H9 (cell line): ENCODE measurements around the gene BEGAIN. TPM values are rescaled to one million over a fixed set of nuclear protein-coding genes. Genes with fewer than 3 reads are reported as not detected.

Experiments used
- DNase-seq: peaks from one replicate; pipeline ENCODE4 v3.0.0-alpha.2; 2017
- H2AFZ ChIP-seq: one replicate; pipeline ENCODE4 v1.6.1; 2013; ENCODE audit warnings: mild to moderate bottlenecking, low read length, control low read depth, moderate library complexity
- H2AK5ac ChIP-seq: 2 replicates; pipeline ENCODE4 v1.6.1; 2013; ENCODE audit warnings: low read length, control low read depth, mixed read lengths; ENCODE audit not compliant: insufficient read length
- H2BK120ac ChIP-seq: one replicate; pipeline ENCODE4 v1.6.1; 2013; ENCODE audit warnings: low read depth, mild to moderate bottlenecking, low read length, control low read depth, inconsistent platforms; ENCODE audit not compliant: poor library complexity, severe bottlenecking
- H2BK12ac ChIP-seq: 2 replicates; pipeline ENCODE4 v1.6.1; 2013; ENCODE audit warnings: low read length, control low read depth, mixed read lengths, low read depth; ENCODE audit not compliant: insufficient read length
- H2BK15ac ChIP-seq: 2 replicates; pipeline ENCODE4 v1.6.1; 2013; ENCODE audit warnings: low read depth, low read length, control low read depth
- H2BK20ac ChIP-seq: one replicate; pipeline ENCODE4 v1.6.1; 2013; ENCODE audit warnings: low read depth, mild to moderate bottlenecking, low read length, control low read depth, inconsistent platforms; ENCODE audit not compliant: poor library complexity, severe bottlenecking
- H2BK5ac ChIP-seq: 2 replicates; pipeline ENCODE4 v1.6.1; 2013; ENCODE audit warnings: low read length, control low read depth, mixed read lengths; ENCODE audit not compliant: insufficient read length
- H3K14ac ChIP-seq: 2 replicates; pipeline ENCODE4 v1.6.1; 2013; ENCODE audit warnings: low read length, control low read depth; ENCODE audit not compliant: insufficient read depth
- H3K18ac ChIP-seq: 2 replicates; pipeline ENCODE4 v1.6.1; 2013; ENCODE audit warnings: low read depth, mild to moderate bottlenecking, mixed read lengths, low read length, control low read depth; ENCODE audit not compliant: insufficient read length
- H3K23ac ChIP-seq: 2 replicates; pipeline ENCODE4 v1.6.1; 2013; ENCODE audit warnings: low read length, control low read depth, mixed read lengths, low read depth; ENCODE audit not compliant: insufficient read length
- H3K23me2 ChIP-seq: 2 replicates; pipeline ENCODE4 v1.6.1; 2013; ENCODE audit warnings: low read depth, mild to moderate bottlenecking, mixed read lengths, low read length, control low read depth; ENCODE audit not compliant: insufficient read length, poor library complexity, severe bottlenecking
- H3K27ac ChIP-seq: 2 replicates; pipeline ENCODE4 v1.5.1; 2013; ENCODE audit warnings: low read length, control low read depth, mixed read lengths, low read depth; ENCODE audit not compliant: insufficient read length
- H3K27me3 ChIP-seq: 2 replicates; pipeline ENCODE4 v1.6.1; 2013; ENCODE audit warnings: low read length, control low read depth, inconsistent platforms; ENCODE audit not compliant: insufficient read depth
- H3K4ac ChIP-seq: 2 replicates; pipeline ENCODE4 v1.6.1; 2013; ENCODE audit warnings: low read depth, mild to moderate bottlenecking, control low read depth, inconsistent platforms, low read length, moderate library complexity
- H3K4me1 ChIP-seq: 2 replicates; pipeline ENCODE4 v1.6.1; 2013; ENCODE audit warnings: low read length, control low read depth, inconsistent platforms; ENCODE audit not compliant: insufficient read depth
- H3K4me2 ChIP-seq: 2 replicates; pipeline ENCODE4 v1.6.1; 2013; ENCODE audit warnings: low read length, control low read depth, mixed read lengths; ENCODE audit not compliant: insufficient read length, insufficient read depth
- H3K56ac ChIP-seq: 2 replicates; pipeline ENCODE4 v1.6.1; 2013; ENCODE audit warnings: low read depth, mild to moderate bottlenecking, mixed read lengths, low read length, control low read depth; ENCODE audit not compliant: insufficient read length
- H3K79me1 ChIP-seq: 2 replicates; pipeline ENCODE4 v1.6.1; 2013; ENCODE audit warnings: low read depth, mild to moderate bottlenecking, moderate library complexity, low read length, control low read depth, inconsistent platforms; ENCODE audit not compliant: insufficient read depth, poor library complexity, severe bottlenecking
- H3K79me2 ChIP-seq: 2 replicates; pipeline ENCODE4 v1.6.1; 2013; ENCODE audit warnings: low read length, control low read depth, inconsistent platforms; ENCODE audit not compliant: insufficient read depth
- H3K9ac ChIP-seq: 2 replicates; pipeline ENCODE4 v1.6.1; 2013; ENCODE audit warnings: low read length, control low read depth, mixed read lengths; ENCODE audit not compliant: insufficient read length; ENCODE audit errors: extremely low read depth
- H3K9me3 ChIP-seq: one replicate; pipeline ENCODE4 v1.6.1; 2013; ENCODE audit warnings: low read depth, low read length, inconsistent platforms; ENCODE audit not compliant: control insufficient read depth
- H3T11ph ChIP-seq: one replicate; pipeline ENCODE4 v1.6.1; 2013; ENCODE audit warnings: mild to moderate bottlenecking, low read length, control low read depth, inconsistent platforms
- H4K20me1 ChIP-seq: one replicate; pipeline ENCODE4 v1.6.1; 2013; ENCODE audit not compliant: control insufficient read depth, insufficient read length, insufficient read depth
- H4K5ac ChIP-seq: 2 replicates; pipeline ENCODE4 v1.6.1; 2013; ENCODE audit warnings: low read depth, mild to moderate bottlenecking, mixed read lengths, low read length, control low read depth; ENCODE audit not compliant: insufficient read length
- H4K8ac ChIP-seq: replicated peaks from 2 replicates; pipeline ENCODE4 v1.6.1; 2013; ENCODE audit warnings: low read length, control low read depth, mixed read lengths, low read depth; ENCODE audit not compliant: insufficient read length
- H4K91ac ChIP-seq: 2 replicates; pipeline ENCODE4 v1.6.1; 2013; ENCODE audit warnings: low read depth, mild to moderate bottlenecking, moderate library complexity, mixed read lengths, low read length, control low read depth; ENCODE audit not compliant: insufficient read length
- H3K27ac Mint-ChIP-seq, 3 experiments: 2 replicates in 2 of 3; 3 replicates in 1 of 3; pipeline ENCODE4 v1.8.0; 2020 to 2021; ENCODE audit warnings: mixed read lengths in 3 of 3, mild to moderate bottlenecking in 1 of 3, moderate library complexity in 1 of 3
- H3K27me3 Mint-ChIP-seq: 2 replicates; pipeline ENCODE4 v1.8.0; 2021; ENCODE audit warnings: low read depth, mild to moderate bottlenecking, moderate library complexity, mixed read lengths
- H3K36me3 Mint-ChIP-seq, 3 experiments: 2 replicates in 2 of 3; 3 replicates in 1 of 3; pipeline ENCODE4 v1.8.0; 2020 to 2021; ENCODE audit warnings: low read depth in 3 of 3, mixed read lengths in 3 of 3; ENCODE audit not compliant: insufficient read depth in 1 of 3
- H3K4me1 Mint-ChIP-seq, 2 experiments: 2 replicates each; pipeline ENCODE4 v1.8.0; 2020; ENCODE audit warnings: mixed read lengths in 2 of 2
- H3K4me3 Mint-ChIP-seq, 2 experiments: 2 replicates in 1 of 2; 3 replicates in 1 of 2; pipeline ENCODE4 v1.8.0; 2020 to 2021; ENCODE audit warnings: mild to moderate bottlenecking in 2 of 2, mixed read lengths in 2 of 2, moderate library complexity in 1 of 2
- H3K9me3 Mint-ChIP-seq, 2 experiments: 2 replicates in 1 of 2; 3 replicates in 1 of 2; pipeline ENCODE4 v1.8.0; 2020; ENCODE audit warnings: mild to moderate bottlenecking in 2 of 2, mixed read lengths in 2 of 2, moderate library complexity in 1 of 2
- WGBS: extraction: QIAGEN DNeasy Blood & Tissue Kit; methylation state at CpG from one replicate; pipeline ENCODE4 v1.1.7; 2013; ENCODE audit warnings: missing lambda C conversion rate, low lambda C conversion rate, mixed read lengths; ENCODE audit not compliant: insufficient read length; ENCODE audit errors: extremely low coverage; 5-methylcytosine and 5-hydroxymethylcytosine counted together
- total RNA-seq: library from RNA; stranded (reverse); gene quantifications from 2 replicates; pipeline ENCODE4 v1.2.1, GENCODE V29; 2021
- TF ChIP-seq, protein P1 (sequence below): fragments of 200-600 bp; sonication (generic); conservative IDR thresholded peaks from 3 replicates; pipeline ENCODE4 v1.8.0; 2021; ENCODE audit warnings: antibody characterized with exemption, mild to moderate bottlenecking

Gene BEGAIN
- total RNA-seq, 1 experiment from 2014 or later, result 2.6 TPM

DNA sequence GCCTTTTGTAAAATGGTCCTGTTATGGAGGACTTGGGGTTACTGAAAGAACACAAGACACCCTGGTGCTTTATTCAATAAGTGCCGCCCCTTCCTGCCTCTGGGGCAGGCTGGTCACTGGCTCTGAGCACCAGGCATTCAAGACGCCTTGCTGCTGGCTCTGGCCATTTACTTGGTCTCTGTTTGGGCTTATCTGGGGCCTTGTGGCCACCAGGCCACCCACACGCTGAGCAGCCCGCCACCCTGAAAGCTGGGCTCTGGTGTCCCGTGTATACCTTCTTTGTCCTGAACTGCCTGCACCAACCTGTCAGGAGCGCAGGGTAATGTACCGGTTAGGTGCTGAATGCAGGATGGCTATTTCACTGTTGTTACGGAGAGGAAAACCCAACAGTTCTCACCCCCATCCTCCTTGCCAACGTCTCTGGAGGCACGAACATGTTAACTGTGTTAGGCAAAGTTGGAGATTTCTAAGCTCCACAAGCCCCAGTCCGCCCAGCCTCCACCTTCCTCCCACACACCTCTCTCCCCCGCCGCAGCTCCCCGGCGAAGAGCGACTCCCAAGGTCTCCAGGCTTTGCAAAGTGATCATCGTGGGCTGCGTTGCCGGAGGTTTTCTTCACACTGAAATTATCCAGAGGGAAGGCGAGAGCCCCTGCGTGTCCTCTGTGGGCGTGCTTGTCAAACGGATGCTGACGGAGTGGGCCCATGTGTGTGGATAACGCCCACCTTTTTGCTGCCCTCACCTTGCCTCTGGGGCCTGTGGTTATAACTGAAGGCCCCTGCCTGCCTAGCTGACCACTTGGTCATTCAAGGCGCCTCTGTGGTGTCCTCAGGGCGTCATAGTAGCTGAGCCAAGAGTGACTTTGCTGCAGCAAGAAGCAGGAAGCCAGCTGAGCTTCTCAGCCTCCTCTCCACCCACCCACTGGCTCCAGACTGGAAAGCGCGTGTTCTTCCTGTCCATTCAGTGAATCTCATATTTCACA is 18.8 kb upstream of the BEGAIN start:
- no peak overlapping the region for H3T11ph ChIP-seq
- H2BK20ac ChIP-seq, result no peak overlapping the region
- no peak overlapping the region for H3K27ac ChIP-seq
- no peak overlapping the region for H2BK12ac ChIP-seq
- no peak overlapping the region for H2AFZ ChIP-seq
- H2BK15ac ChIP-seq, result no peak overlapping the region
- H4K5ac ChIP-seq, result no peak overlapping the region
- Mint-ChIP-seq H3K27me3 (peaks cover 23% of the 10 kb centered on the region), H3K36me3 (peaks cover 0 to 4% (median 0%) of the 10 kb centered on the region in 3 experiments; a peak in 2 of 7 replicates), H3K9me3 (peaks cover 3 to 5% of the 10 kb centered on the region in 2 experiments; a peak in 3 of 5 replicates), H3K4me1 (peaks cover 6 to 14% of the 10 kb centered on the region in 2 experiments; a peak in 3 of 4 replicates), H3K27ac (no peak overlapping the region; a peak in 1 of 7 replicates), H3K4me3 (no peak overlapping the region)
- no peaks in the 10 kb centered on the region for H3K9me3 ChIP-seq
- no peak for DNase-seq
- no peak overlapping the region for H2BK120ac ChIP-seq
- TF ChIP-seq, protein P1, sequence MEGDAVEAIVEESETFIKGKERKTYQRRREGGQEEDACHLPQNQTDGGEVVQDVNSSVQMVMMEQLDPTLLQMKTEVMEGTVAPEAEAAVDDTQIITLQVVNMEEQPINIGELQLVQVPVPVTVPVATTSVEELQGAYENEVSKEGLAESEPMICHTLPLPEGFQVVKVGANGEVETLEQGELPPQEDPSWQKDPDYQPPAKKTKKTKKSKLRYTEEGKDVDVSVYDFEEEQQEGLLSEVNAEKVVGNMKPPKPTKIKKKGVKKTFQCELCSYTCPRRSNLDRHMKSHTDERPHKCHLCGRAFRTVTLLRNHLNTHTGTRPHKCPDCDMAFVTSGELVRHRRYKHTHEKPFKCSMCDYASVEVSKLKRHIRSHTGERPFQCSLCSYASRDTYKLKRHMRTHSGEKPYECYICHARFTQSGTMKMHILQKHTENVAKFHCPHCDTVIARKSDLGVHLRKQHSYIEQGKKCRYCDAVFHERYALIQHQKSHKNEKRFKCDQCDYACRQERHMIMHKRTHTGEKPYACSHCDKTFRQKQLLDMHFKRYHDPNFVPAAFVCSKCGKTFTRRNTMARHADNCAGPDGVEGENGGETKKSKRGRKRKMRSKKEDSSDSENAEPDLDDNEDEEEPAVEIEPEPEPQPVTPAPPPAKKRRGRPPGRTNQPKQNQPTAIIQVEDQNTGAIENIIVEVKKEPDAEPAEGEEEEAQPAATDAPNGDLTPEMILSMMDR, result no peak
- no peak overlapping the region for H3K23ac ChIP-seq
- no peaks in the 10 kb centered on the region for H4K20me1 ChIP-seq
- H3K4me1 ChIP-seq, result no peaks in the 10 kb centered on the region
- H3K27me3 ChIP-seq, result no peaks in the 10 kb centered on the region
- H3K9ac ChIP-seq, result no peak overlapping the region
- H3K79me1 ChIP-seq, result no peaks in the 10 kb centered on the region
- no peak overlapping the region for H3K4ac ChIP-seq
- H3K18ac ChIP-seq, result no peak overlapping the region
- no CpG with 5 or more reads among the region's 29 CpGs for WGBS
- H2BK5ac ChIP-seq, result no peak overlapping the region
- no peaks in the 10 kb centered on the region for H3K23me2 ChIP-seq
- peak overlapping the region; percentile 39; the same call in 1 of the 2 replicates for H3K14ac ChIP-seq
- no peak overlapping the region for H3K4me2 ChIP-seq
- no peak overlapping the region for H4K8ac ChIP-seq
- H3K56ac ChIP-seq, result no peak overlapping the region
- H2AK5ac ChIP-seq, result no peak overlapping the region
- H3K79me2 ChIP-seq, result no peaks in the 10 kb centered on the region
- H4K91ac ChIP-seq, result no peak overlapping the region
